Measurements from ENCODE around the gene CGNL1. TPM values are rescaled to one million over a fixed set of nuclear protein-coding genes. Genes with fewer than 3 reads are reported as not detected.

The CGNL1 gene
- total RNA-seq, 4 donors from 2014 or later: 4.7 to 13.7 (median 7.3) TPM

GRCh38 chr15:57495554-57496165, 119.4 kb downstream of the CGNL1 start:
- no peak for DNase-seq (ENCODE audit: low spot score)
- TF ChIP-seq, protein P1, sequence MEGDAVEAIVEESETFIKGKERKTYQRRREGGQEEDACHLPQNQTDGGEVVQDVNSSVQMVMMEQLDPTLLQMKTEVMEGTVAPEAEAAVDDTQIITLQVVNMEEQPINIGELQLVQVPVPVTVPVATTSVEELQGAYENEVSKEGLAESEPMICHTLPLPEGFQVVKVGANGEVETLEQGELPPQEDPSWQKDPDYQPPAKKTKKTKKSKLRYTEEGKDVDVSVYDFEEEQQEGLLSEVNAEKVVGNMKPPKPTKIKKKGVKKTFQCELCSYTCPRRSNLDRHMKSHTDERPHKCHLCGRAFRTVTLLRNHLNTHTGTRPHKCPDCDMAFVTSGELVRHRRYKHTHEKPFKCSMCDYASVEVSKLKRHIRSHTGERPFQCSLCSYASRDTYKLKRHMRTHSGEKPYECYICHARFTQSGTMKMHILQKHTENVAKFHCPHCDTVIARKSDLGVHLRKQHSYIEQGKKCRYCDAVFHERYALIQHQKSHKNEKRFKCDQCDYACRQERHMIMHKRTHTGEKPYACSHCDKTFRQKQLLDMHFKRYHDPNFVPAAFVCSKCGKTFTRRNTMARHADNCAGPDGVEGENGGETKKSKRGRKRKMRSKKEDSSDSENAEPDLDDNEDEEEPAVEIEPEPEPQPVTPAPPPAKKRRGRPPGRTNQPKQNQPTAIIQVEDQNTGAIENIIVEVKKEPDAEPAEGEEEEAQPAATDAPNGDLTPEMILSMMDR (IDR thresholded peaks at IDR 0.05): no peak
- no peak for ATAC-seq (ENCODE audit: low FRiP score)

DNA sequence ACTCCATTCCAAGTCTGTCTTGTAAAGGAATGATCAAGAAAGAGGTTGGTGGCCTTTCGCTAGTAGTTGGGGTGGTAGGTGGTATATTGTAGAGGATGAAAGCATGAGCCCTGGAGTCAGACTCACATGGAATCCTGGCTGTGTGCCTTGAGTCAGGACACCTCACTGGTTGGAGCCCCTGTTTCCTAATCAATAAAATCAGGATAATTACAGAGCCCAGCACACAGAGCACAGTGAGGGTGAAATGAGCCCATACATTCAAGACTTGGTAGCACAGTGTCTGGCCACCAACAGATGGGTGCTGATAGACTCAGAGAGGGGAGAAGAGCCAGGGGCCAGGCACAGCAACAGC, 120.3 kb downstream of the CGNL1 start:
- ATAC-seq (ENCODE audit: low FRiP score) (no peak), DNase-seq (ENCODE audit: low spot score) (no peak)
- TF ChIP-seq, protein P1 (IDR thresholded peaks at IDR 0.05): no peak

GRCh38 chr15:57496946-57497869, 120.9 kb downstream of the CGNL1 start:
- no peak for ATAC-seq (ENCODE audit: low FRiP score)
- TF ChIP-seq, protein P1 (IDR thresholded peaks at IDR 0.05): no peak
- no peak for DNase-seq (ENCODE audit: low spot score)

DNA sequence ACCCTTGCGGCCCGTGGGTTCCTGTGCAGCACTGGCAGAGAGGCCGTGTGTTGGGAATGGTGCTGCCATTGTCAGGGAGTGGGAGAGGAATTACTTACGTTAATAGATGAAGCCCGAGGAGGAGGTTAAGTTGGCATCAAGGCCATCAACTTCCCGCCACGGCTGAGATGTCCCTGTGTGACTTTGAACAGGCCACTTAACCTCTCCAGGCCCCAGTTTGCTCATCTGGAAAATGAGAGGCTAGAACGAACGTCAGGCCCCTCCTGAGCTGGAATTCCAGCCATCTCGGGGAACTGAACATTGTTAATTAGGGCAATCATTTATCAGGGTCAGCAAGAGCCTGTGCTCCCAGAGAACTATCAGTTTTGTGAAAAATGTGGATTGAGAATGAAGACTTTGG, 124.0 kb downstream of the CGNL1 start:
- DNase-seq (ENCODE audit: low spot score) (no peak), ATAC-seq (ENCODE audit: low FRiP score) (no peak)
- TF ChIP-seq, protein P1 (IDR thresholded peaks at IDR 0.05): no peak

- TF ChIP-seq, protein P1 (IDR thresholded peaks at IDR 0.05): no peak
- DNase-seq (ENCODE audit: low spot score) (no peak), ATAC-seq (ENCODE audit: low FRiP score) (peak; percentile 74)
Measured at GRCh38 chr15:57500979-57501576, 124.8 kb downstream of the CGNL1 start.

DNA sequence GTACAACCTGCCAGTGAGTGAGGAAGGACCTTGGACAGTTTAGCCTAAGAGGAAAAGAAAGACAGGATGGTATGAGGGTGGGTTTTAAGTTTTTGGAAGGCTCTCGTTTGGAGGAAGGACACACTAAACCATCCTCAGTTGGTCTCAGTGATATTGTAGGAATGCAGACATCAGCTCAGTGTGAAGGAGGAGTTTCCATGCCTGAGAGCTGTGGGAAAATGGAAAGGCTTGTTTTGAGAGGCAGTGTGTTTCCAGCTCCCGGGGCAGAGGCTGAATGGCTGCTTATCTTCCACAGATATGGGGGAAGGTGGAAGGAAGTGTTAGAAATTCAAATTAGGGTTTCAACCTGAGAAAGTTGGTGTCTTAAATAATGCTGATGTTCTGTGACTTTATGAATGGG, 125.8 kb downstream of the CGNL1 start:
- ATAC-seq (ENCODE audit: low FRiP score) (no peak), DNase-seq (ENCODE audit: low spot score) (no peak)
- TF ChIP-seq, protein P1 (IDR thresholded peaks at IDR 0.05): no peak
